Stimulated activated CD8-positive, alpha-beta memory T cell treated with anti-CD3 and anti-CD28 coated beads, Interleukin-4, amount 100 ng/mL, for 4 hours (primary cell): ENCODE data around the gene S1PR2.
A peak's percentile ranks its signal among the peaks of the same experiment; 100 is the strongest.
"Not testable (repeated sequence)": the region's sequence is repeated elsewhere in the genome, so short reads cannot be mapped to it uniquely, and the experiment has no call there.

Source experiments
- DNase-seq, 2 donors: peaks; one replicate each; pipeline ENCODE4 v3.0.0-alpha.2; 2020; ENCODE audit warnings: low read depth in 2 of 2, low spot score in 1 of 2

Gene S1PR2

GRCh38 chr19:10224337-10224736 is 6.8 kb downstream of the S1PR2 start:
- DNase-seq = no peak

GRCh38 chr19:10223488-10224213 is 7.5 kb downstream of the S1PR2 start:
- DNase-seq = no peak

- no peak for DNase-seq
Measured at GRCh38 chr19:10222201-10222890, 8.8 kb downstream of the S1PR2 start.

GRCh38 chr19:10220695-10221094 is 10.4 kb downstream of the S1PR2 start:
- no peak for DNase-seq

- DNase-seq = no peak
Measured at GRCh38 chr19:10219678-10220077, 11.5 kb downstream of the S1PR2 start.

GRCh38 chr19:10217085-10217484 is 14.0 kb downstream of the S1PR2 start:
- no peak for DNase-seq

GRCh38 chr19:10214784-10215183 is 16.3 kb downstream of the S1PR2 start:
- DNase-seq = no peak

- no peak for DNase-seq
Measured at GRCh38 chr19:10211691-10212090, 19.4 kb downstream of the S1PR2 start.

GRCh38 chr19:10211061-10211460 is 20.1 kb downstream of the S1PR2 start:
- DNase-seq = no peak

- DNase-seq = no peak
Measured at GRCh38 chr19:10209315-10209714, 21.8 kb downstream of the S1PR2 start.

- no peak for DNase-seq
Measured at GRCh38 chr19:10207026-10207425, 24.1 kb downstream of the S1PR2 start.

GRCh38 chr19:10206226-10206885 is 24.8 kb downstream of the S1PR2 start:
- no peak for DNase-seq

GRCh38 chr19:10205636-10206035 is 25.5 kb downstream of the S1PR2 start:
- no peak for DNase-seq

GRCh38 chr19:10203686-10204085 is 27.4 kb downstream of the S1PR2 start:
- no peak for DNase-seq

GRCh38 chr19:10201176-10201575 is 30.0 kb downstream of the S1PR2 start:
- DNase-seq = no peak

- not testable (repeated sequence) for DNase-seq
Measured at GRCh38 chr19:10200101-10200500, 31.0 kb downstream of the S1PR2 start.

GRCh38 chr19:10198889-10199644 is 32.1 kb downstream of the S1PR2 start:
- not testable (repeated sequence) for DNase-seq

GRCh38 chr19:10195199-10195519 is 36.0 kb downstream of the S1PR2 start:
- DNase-seq = no peak

- DNase-seq = peak; percentile 94 to 95
Measured at GRCh38 chr19:10194500-10195198, 36.5 kb downstream of the S1PR2 start, which contains the start of gene DNMT1. Gene DNMT1 (minus strand): TSS chr19:10194953. CDS start chr19:10194899, 54 bp downstream.

- no peak for DNase-seq
Measured at GRCh38 chr19:10193790-10194499, 37.2 kb downstream of the S1PR2 start.
